BE2C (cell line): ENCODE measurements around the gene CSE1L. TPM values are rescaled to one million over a fixed set of nuclear protein-coding genes. Genes with fewer than 3 reads are reported as not detected.

Source experiments
- DNase-seq: peaks from one replicate; pipeline ENCODE4 v3.0.0-alpha.2; 2020
- H3K27me3 ChIP-seq: fragments of 250-450 bp; sonication (Bioruptor Pico); 2 replicates; pipeline ENCODE4 v1.5.1; 2020; ENCODE audit warnings: mild to moderate bottlenecking
- H3K36me3 ChIP-seq: fragments of 250-450 bp; sonication (Bioruptor Pico); 2 replicates; pipeline ENCODE4 v1.5.1; 2020; ENCODE audit warnings: mild to moderate bottlenecking
- H3K4me1 ChIP-seq: fragments of 250-450 bp; sonication (Bioruptor Pico); 2 replicates; pipeline ENCODE4 v1.5.1; 2020
- H3K4me3 ChIP-seq: 2 replicates; pipeline ENCODE4 v1.5.1; 2011; ENCODE audit warnings: low read depth, low read length
- H3K9me3 ChIP-seq: fragments of 250-450 bp; sonication (Bioruptor Pico); 2 replicates; pipeline ENCODE4 v1.5.1; 2020
- polyA plus RNA-seq: library from polyadenylated mRNA; unstranded; fragments of >200 nt; gene quantifications from one replicate; pipeline ENCODE4 v1.2.1, GENCODE V29; 2012; ENCODE audit warnings: low read depth, missing spikeins; ENCODE audit not compliant: insufficient read length, insufficient read depth
- TF ChIP-seq, protein P1 (sequence below): IDR thresholded peaks from 2 replicates; pipeline ENCODE4 v1.5.1; 2012; ENCODE audit warnings: mild to moderate bottlenecking, low read depth, low read length

Gene CSE1L
- 23.9 TPM for polyA plus RNA-seq

DNA sequence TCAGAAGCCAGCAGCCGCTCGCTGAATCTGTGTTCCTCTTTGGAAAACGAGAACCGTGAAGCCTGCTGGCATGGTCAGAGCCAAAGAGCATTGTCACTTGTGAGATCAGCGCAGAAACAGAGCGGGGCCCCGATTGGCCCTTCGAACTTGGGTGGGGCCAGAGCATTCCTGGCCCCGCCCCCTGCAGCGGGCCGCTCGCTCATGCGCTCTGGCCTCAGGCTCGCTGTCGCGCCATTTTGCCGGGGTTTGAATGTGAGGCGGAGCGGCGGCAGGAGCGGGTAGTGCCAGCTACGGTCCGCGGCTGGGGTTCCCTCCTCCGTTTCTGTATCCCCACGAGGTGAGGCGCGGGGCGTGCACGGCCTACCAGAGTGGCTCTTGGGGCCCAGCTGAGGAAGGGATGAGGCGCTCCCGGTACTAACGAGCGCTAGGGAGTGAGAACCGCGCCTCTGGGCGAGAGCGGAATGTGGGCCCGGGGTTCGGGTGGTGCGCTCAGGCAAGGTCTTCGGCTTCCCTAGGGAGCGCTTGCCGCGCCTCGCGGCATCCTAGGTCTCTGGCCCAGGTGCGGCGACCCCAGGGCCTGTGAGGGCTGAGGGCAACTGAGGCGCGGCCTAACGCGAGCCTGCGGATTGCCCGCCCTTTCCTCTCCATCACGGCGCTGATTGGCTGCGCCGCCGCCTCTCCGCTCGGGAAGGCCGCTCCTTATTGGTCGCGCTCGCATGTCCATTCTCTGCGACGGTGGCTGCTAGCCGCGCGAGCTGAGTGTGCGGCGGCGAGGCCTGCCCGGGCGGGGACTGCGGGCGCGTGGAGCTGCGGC lies at the start of gene CSE1L:
TSS of gene CSE1L (plus strand) at position 226 of the 814 bp plus-strand sequence. CDS start 12,152 bp downstream, outside the sequence.
- peaks cover 2% of the 10 kb centered on the region; the same call in 1 of the 2 replicates for H3K4me1 ChIP-seq
- DNase-seq, result peak; percentile 97
- no peaks in the 10 kb centered on the region for H3K9me3 ChIP-seq
- H3K4me3 ChIP-seq, result peak within 1 kb of the TSS; percentile 94
- peaks cover 32% of the 10 kb centered on the region for H3K36me3 ChIP-seq
- TF ChIP-seq, protein P1, sequence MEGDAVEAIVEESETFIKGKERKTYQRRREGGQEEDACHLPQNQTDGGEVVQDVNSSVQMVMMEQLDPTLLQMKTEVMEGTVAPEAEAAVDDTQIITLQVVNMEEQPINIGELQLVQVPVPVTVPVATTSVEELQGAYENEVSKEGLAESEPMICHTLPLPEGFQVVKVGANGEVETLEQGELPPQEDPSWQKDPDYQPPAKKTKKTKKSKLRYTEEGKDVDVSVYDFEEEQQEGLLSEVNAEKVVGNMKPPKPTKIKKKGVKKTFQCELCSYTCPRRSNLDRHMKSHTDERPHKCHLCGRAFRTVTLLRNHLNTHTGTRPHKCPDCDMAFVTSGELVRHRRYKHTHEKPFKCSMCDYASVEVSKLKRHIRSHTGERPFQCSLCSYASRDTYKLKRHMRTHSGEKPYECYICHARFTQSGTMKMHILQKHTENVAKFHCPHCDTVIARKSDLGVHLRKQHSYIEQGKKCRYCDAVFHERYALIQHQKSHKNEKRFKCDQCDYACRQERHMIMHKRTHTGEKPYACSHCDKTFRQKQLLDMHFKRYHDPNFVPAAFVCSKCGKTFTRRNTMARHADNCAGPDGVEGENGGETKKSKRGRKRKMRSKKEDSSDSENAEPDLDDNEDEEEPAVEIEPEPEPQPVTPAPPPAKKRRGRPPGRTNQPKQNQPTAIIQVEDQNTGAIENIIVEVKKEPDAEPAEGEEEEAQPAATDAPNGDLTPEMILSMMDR, result no peak
- H3K27me3 ChIP-seq, result no peaks in the 10 kb centered on the region

- H3K36me3 ChIP-seq, result peaks cover 44% of the 10 kb centered on the region
- H3K4me3 ChIP-seq, result no peak overlapping the region
- H3K9me3 ChIP-seq, result no peaks in the 10 kb centered on the region
- no peak for DNase-seq
- H3K27me3 ChIP-seq, result no peaks in the 10 kb centered on the region
- TF ChIP-seq, protein P1, result no peak
- no peaks in the 10 kb centered on the region for H3K4me1 ChIP-seq
Measured at GRCh38 chr20:48999890-49000870, 45.9 kb upstream of the CSE1L start.

- DNase-seq, result no peak
- Histone ChIP-seq H3K36me3 (peaks cover 42% of the 10 kb centered on the region), H3K4me1 (no peaks in the 10 kb centered on the region), H3K27me3 (no peaks in the 10 kb centered on the region), H3K9me3 (no peaks in the 10 kb centered on the region), H3K4me3 (no peak overlapping the region)
- TF ChIP-seq, protein P1, result no peak
Measured at GRCh38 chr20:49001741-49002140, 44.4 kb upstream of the CSE1L start.

- Histone ChIP-seq H3K27me3 (no peaks in the 10 kb centered on the region), H3K4me1 (no peaks in the 10 kb centered on the region), H3K9me3 (no peaks in the 10 kb centered on the region), H3K36me3 (peaks cover 47% of the 10 kb centered on the region), H3K4me3 (no peak overlapping the region)
- DNase-seq, result no peak
- TF ChIP-seq, protein P1, result no peak
Measured at GRCh38 chr20:49006446-49006980, 39.6 kb upstream of the CSE1L start.

- H3K4me3 ChIP-seq, result no peak overlapping the region
- no peaks in the 10 kb centered on the region for H3K4me1 ChIP-seq
- peaks cover 71% of the 10 kb centered on the region for H3K36me3 ChIP-seq
- TF ChIP-seq, protein P1, result no peak
- no peaks in the 10 kb centered on the region for H3K27me3 ChIP-seq
- no peaks in the 10 kb centered on the region for H3K9me3 ChIP-seq
- DNase-seq, result no peak
Measured at GRCh38 chr20:49009899-49010631, 36.0 kb upstream of the CSE1L start.
